HG03558 (cell line): ENCODE data around the gene MYH6.
"Not testable (repeated sequence)": the region's sequence is repeated elsewhere in the genome, so short reads cannot be mapped to it uniquely, and the experiment has no call there.

ENCODE experiments used
- ATAC-seq: cut with Tn5 transposase; IDR thresholded peaks from one replicate; pipeline ENCODE4 v1.9.1; 2021; ENCODE audit warnings: moderate number of reproducible peaks; ENCODE audit not compliant: unreplicated experiment; ENCODE audit errors: extremely low read depth

The MYH6 gene

DNA sequence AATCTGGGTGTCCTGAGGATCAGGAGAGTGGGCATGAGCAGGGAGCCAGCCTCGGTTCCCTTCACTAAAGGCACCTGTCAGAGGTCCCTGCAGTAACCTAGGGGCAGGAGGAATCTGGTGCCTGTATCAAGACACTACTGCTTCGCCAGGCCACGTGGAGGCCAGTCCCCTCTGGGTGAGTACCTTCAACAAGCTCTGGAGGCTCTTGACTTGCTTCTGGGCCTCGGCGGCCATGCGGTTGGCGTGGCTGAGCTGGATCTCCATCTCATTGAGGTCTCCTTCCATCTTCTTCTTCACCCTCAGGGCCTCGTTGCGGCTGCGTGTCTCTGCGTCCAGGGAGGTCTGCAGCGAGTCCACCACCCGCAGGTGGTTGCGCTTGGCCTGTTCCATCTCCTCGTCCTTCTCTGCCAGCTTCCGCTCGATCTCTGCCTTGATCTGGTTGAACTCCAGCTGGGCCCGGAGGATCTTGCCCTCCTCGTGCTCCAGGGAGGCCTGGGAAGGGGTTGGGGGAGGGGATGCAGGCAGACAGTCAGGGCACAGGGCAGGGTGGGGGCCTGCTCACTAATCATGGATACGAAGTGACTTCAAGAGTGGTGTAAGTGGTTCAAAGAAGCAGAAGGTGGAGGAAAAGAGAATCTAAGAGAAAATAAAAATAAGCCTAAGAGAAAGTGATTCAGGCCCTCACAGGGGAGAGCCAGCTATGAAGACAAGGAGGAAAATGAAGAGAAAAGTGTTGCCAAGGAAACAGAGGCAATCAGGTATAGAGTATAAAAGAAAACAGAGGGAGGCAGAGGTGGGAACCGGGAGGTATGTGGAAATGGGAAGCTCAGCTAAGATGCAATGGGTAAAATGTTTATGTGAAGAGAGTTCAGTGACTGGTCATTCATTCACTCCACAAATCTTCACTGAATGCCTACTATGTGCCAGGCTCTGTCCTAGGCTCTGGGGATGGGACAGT lies 8.0 kb upstream of the MYH6 start:
- no peak for ATAC-seq

DNA sequence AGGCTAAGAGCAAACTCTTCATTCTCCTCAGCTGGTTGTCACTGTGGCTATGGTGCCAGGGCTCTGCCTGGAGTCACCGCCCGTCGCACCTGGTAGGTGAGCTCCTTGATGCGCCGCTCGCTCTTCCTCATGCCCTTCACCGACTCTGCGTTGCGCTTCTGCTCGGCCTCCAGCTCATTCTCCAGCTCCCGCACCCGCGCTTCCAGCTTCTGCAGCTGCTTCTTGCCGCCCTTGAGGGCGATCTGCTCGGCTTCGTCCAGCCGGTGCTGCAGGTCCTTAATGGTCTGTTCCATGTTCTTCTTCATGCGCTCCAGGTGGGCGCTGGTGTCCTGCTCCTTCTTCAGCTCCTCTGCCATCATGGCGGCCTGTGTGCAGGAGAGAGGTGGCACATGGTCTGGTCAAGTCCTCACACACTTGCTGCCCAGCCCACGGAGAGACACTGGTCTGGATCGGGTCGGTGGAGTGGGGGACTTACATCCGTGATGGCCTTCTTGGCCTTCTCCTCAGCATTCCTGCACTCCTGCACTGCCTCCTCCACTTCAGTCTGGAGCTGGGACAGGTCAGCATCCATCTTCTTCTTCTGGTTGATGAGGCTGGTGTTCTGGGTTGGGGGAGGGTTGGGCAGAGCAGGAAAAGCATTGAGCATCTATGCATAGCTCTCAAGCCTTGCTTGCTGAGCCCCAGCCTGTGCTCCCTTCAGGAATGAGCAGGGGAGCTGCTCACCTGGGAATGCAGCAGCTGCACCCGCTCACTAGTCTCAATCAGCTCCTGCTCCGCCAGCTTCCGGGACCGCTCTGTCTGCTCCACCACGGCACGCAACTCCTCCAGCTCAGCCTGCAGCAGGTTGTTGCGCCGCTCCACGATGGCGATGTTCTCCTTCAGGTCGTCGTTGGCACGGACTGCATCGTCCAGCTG lies 7.1 kb upstream of the MYH6 start:
- ATAC-seq: no peak

DNA sequence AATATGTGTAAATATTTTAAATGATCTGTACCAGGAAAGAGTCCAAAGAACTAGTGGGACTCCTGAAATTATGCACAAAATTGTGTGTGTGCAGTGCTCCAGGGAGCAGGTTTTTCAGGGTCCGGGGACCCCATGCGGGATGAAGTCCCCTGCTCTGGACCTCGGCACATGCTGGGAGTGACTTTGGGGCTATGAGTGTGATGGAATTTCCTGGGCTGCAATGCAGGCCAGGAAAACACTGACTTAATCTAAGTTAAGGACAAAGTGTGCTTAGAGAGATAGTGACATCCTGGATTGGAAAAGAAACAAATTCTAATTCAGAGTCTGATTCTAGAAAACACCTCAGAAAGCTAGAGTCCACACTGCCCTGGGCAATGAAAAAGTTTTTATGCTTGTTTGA lies 6.2 kb upstream of the MYH6 start:
- no peak for ATAC-seq

DNA sequence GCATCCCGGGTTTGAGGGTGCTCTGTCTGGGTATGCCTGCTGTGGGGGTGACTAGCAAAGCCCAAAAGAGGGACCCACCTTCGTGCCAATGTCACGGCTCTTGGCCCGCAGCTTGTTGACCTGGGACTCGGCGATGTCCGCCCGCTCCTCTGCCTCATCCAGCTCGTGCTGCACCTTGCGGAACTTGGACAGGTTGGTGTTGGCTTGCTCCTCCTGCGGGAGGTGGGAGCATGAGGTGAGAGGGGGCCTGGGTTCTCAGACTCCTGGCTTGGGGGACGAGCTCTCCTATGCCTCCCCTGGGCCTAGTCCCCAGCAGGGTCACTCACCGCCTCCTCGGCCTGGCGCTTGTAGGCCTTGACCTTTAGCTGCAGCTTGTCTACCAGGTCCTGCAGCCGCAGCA lies 5.6 kb upstream of the MYH6 start:
- no peak for ATAC-seq

DNA sequence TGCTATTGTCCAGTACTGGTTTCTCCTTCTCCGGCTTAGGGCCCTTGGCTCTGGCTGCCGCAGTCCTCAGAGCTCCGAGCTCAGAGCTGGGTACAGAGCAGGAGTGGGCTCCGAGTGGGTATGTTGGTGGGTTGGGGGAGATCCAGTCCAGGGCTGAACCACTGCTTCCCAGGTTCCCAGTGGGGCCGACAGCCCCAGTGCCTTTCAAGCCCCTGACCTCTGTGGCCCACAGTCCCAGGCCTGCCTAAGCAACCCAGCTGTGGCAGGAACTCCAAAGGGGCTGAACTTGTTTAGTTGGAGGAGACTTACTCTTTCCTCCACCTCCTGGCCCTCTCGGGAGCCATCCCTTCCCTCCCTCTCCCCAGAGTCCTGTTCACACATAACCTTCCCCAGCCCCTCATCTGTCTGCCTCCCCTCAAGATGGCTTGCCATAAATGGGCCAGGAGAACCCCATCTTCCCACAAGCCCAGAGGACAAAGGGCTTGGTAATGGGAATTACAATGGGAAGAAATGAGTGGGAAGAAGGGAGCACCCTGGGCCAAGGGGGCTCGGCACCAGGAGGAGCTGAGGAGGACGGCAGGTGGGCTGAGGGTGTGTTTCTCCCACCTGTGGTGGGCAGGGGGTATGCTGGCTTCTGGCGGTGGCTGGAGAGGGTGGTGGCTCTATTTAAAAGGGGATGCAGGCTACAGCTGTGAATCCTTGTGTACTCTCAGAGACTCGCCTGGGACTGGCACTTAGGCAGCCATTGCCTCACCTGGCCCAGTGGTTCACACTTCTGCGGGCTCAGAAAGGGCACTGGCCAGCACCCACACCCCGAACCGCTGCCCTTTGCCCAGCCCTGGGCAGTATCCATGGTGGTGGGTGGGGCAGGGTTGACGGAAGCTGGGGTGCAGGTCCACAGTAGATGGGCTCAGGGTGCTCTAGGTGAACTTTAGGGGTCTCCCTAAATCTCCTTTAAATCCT lies 3.8 kb upstream of the MYH6 start:
- ATAC-seq: no peak

DNA sequence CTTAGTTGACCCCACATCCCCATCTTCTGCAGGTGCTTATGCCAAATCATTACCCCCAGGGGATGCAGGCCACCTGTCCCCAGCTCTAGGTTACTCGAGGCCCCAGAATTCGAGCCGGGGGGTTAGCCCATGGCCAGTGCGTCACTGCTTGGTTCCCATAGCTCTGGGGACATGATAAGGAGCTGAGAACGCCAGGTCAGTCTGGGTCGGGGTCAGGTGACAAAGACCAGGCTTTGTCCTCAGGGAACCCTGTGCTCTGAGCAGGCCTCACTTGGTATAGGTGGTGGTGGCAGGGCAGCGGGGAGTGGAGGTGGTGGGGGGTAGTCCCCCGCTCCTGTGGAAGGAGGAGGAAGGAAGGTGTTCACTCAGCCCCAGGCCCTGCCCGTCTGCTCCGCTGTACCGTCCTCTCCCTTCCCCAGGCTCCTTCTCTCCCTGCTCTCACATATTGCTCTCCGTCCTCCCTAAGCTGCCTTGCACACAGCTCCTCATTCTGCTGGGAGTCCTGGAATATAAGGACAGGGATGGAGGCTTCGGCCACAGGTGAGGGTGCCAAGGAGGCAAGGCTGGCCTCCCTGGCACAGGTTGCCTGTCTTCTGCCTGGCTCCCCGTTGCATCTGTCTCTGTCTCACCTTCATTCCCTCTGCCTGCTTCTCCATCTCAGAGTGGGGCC lies 2.0 kb upstream of the MYH6 start:
- no peak for ATAC-seq

DNA sequence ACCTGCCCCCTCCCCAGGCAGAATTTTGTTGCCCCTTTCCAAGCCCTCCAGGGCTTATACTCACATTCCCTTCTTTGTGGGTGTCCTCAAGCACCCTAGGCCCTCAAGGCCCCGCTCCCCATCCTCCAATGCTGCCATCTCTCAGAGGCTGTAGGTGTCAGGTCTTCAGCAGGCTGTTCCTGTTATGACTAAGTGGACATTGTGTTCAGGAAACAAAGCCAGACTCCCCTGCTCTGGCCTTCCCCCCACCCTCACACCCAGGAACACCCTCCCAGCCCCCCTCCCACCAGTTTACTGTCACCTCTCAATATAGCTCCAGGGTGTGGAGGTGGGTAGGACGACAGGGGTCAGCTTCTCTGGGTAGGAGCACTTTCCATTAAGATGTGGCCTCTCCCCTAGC lies 1.4 kb upstream of the MYH6 start:
- ATAC-seq: no peak

DNA sequence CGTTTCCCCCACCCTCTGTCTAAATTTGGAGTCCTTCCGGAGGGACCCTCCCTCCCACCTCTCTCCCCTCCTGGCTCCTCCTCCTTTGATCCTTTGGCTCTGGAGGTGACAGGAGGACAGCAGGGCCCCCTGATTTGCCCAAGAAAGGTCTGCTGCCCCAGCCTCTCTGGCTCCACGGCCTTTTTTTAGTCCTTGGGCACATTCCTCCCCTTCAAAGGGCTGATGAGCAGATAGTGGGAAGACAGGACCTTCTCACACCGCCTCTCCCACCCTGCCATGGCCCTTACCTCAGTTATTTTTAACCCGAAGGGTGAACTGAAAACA lies 196 bp upstream of the MYH6 start:
- ATAC-seq: no peak

DNA sequence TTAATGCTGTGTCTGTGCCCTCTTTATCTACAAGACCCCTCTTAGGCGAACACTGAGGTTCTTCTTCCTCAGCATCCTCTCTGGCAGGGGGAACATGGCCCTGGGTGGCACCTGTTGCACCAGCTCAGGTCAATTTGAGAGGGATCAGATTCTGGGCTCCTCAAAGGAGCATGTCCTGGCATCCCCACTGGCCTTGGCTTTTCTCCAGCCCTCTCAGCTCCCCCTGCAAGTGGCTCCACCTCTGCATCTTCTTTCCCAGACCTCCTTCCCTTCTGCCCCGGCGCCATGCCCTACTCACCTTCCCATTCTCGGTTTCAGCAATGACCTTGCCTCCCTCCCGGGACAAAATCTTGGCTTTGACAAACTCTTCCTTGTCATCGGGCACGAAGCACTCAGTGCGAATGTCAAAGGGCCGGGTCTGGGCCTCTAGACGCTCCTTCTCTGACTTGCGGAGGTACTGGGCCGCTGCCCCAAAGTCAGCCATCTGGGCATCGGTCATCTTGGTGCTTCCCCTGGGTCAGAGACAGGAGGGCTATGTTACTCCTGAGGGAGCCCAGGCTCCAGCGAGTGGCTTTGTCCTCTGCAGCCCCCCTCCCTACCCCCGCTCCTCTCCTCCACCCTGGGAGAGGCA lies 1.2 kb downstream of the MYH6 start:
- ATAC-seq: no peak

DNA sequence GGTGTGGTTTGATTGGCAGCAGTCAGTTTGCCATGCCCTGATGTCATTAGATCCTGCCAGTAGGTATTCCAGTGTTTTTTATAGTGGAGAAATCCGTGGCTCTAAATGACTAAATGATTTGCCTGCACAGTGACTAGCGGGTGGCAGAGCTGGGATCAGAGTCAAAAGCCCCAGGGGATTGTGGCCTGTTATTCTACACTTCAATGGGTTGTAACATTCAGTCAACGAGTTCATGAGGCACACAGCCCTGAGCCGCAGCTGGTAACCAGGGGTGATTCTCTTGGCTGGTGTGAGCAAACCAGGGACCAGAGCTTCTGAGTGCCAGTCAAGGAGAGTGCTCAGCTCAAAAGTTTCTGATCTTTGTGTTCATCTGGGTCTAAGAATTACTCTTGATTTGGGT lies 1.8 kb downstream of the MYH6 start:
- ATAC-seq: no peak

DNA sequence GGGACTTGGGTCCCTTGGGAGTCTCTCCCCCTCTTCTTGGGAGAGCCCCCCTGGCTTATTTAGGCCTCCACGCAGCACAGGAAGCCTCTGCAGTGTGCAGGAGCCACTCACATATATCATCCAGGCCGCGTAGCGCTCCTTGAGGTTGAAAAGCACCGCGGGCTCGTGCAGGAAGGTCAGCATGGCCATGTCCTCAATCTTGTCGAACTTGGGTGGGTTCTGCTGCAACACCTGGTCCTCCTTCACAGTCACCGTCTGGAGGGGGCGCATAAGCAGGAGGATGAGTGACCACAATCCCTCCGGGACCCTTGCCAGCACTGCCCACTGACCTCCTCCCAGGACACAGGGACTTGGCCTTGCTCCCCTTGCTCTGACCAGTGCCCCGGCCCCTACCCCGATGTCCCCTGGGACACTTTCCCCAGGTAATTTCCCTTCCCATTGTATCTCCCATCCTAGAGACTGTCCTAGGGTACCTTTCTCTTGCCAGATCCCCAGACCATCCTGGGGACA lies 2.5 kb downstream of the MYH6 start:
- ATAC-seq: no peak

DNA sequence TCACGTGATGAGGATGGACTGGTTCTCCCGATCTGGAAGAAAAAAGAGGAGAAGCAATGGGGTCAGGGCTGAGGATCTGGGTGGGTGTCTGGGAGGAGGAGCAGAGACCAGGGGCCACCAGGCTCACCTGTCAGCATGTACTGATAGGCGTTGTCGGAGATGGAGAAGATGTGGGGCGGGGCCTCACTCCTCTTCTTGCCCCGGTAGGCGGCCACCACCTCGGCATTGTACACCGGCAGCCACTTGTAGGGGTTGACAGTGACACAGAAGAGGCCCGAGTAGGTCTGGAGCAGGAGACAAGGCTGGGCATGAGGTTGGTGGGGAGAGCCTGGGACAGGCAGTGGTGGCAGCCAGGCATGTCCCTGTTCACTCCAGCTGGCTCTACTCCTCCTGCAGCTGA lies 3.0 kb downstream of the MYH6 start:
- no peak for ATAC-seq

DNA sequence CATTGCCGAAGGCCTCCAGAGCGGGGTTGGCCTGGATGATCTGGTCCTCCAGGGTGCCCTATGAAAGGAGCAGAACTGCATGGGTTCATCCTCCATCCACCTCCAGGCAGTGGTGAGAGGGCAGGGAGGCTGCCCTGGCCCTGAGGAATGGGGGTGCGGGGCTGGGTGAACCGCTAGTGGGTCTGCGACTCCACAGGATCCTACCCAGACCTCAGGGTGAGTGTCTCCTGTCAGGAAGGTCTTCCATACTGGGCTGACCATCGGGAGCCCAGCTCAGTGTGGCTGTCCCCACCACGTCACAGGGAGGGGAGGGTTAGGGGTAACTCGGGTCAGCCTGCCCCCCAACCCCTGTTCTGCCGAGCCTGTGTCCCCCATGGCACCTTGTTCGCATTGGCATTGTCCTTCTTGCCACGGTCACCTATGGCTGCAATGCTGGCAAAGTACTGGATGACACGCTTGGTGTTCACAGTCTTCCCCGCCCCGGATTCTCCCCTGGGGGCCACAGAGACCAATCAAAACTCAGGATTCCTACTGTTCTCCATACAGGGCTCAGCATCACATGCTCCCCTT lies 3.7 kb downstream of the MYH6 start:
- ATAC-seq: no peak

DNA sequence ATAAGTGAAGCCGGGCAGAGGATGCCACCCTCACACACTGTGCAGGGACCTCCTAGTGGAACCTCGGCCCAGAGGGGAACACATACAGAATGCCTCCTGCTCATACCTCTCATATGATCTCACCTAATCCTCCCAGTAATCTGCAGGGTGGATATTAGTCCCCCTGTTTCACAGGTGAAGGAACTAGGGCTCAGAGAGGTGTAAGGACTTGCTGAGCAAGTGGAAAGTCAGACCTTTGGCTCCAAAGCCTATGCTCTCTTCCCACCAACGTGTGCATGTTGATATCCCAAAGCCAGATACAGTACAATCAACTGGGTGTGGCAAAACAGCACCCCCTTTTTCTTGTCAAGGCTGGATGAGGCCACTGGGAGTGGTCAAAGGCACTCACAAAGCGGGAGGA lies 4.2 kb downstream of the MYH6 start:
- ATAC-seq: no peak

DNA sequence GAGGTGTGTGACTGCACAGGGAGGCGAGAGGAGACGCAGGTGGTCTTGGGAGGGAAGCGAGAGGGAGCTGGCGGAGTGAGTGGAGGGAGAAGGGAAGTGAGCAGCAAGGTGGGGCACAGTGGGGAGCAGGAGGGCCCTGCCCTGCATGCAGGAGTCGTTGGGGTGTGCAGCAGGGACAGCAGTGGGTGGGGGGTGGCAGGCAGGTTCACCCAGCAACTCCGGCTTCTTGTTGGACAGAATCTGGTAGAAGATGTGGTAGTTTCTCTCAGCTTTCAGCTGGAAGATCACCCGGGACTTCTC lies 5.0 kb downstream of the MYH6 start:
- ATAC-seq: no peak

DNA sequence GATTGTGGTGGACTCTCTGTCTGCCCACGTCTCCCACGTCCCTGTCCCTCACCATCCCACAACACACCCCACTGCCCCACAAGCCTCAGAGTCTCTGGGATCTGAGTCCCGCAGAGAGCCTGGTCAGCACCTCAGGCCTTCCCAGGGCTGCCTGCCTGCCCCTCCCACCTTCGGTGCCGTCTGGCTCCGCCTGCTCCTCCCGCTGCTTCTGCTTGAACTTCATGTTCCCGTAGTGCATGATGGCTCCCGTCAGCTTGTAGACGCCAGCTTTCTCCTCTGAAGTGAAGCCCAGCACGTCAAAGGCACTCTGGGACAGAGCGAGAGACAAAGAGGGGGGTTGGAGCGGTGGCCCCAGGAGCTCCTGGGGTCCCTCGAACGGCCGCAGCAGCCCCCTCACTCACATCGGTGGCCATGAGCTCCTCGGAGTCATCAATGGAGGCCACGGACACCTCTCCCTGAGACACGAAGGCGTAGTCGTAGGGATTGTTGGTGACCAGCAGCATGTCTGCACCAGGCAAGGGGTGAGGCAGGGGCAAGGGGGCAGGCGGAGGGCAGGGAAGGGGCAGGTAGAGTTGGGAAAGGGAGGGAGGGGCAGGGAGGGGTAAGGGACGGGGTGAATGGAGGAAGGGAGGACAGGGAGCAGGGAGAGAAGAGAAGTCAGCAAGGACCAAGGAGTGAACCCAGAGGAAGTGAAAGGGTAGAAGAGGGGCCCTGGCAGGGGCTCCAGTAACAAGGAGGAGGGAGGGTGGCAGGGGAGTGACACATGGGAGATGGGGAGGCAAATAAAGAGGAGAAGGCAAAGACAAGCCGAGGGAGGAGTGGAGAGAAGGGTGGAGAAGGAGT lies 5.6 kb downstream of the MYH6 start:
- no peak for ATAC-seq

DNA sequence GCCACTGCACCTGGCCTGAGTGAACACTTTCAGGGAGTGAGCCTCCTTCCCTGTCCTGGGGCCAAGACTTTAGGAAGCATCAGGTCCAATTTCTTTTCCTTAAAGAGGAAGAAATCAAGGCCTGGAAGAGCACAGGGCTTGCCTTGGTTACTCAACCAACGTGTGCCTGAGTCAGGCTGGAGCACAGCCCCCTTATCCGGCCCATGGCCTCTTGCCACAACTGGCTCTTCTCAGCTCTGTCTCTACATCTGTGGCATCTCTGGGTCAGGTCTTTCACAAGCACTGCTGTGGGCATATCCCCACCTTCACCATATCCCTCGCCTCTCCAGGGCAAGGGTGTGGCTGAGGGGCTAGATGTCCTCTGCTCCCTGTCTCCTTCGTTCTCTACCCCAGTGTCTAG lies 6.8 kb downstream of the MYH6 start:
- ATAC-seq: no peak

DNA sequence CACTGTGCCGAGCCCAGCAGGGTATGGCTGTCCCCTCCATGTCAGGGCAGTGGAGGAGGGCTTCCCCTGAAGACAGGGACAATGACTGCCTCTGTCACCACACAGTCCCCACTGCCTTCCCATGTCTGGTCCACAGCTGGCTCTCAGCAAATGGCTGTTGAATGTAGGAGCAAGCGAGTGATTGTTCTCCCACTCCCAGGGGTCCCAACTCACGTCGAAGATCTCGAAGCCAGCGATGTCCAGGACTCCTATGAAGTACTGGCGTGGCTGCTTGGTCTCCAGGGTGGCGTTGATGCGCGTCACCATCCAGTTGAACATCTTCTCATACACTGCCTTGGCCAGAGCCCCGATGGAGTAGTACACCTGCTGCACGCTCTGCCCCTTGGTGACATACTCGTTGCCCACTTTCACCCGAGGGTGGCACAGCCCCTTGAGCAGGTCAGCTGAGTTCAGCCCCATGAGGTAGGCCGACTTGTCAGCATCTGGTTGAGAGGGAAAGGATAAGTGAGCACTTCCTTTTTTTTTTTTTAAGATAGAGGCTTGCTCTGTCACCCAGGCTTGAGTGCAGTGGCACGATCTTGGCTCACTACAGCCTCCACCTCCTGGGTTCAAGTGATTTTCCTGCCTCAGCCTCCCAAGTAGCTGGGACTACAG lies 7.5 kb downstream of the MYH6 start:
- not testable (repeated sequence) for ATAC-seq
